Mesendoderm (in vitro differentiated cells): ENCODE data around the gene CCNF.

ENCODE experiments used
- DNase-seq: peaks from one replicate; pipeline ENCODE4 v3.0.0; 2013
- H2AK5ac ChIP-seq: 2 replicates; pipeline ENCODE4 v1.6.1; 2013; ENCODE audit warnings: low read length, inconsistent platforms
- H2BK120ac ChIP-seq: 2 replicates; pipeline ENCODE4 v1.6.1; 2013; ENCODE audit warnings: low read depth, mild to moderate bottlenecking, low read length, moderate library complexity, mixed read lengths
- H2BK15ac ChIP-seq: replicated peaks from 2 replicates; pipeline ENCODE4 v1.6.1; 2013; ENCODE audit warnings: low read depth, mild to moderate bottlenecking, moderate library complexity
- H2BK5ac ChIP-seq: 2 replicates; pipeline ENCODE4 v1.6.1; 2013; ENCODE audit warnings: low read length, inconsistent platforms
- H3K18ac ChIP-seq: 2 replicates; pipeline ENCODE4 v1.6.1; 2013; ENCODE audit warnings: mild to moderate bottlenecking, low read length, mixed read lengths
- H3K23ac ChIP-seq: one replicate; pipeline ENCODE4 v1.6.1; 2013; ENCODE audit warnings: low read length
- H3K27ac ChIP-seq: 2 replicates; pipeline ENCODE4 v1.5.1; 2013; ENCODE audit warnings: low read depth, mild to moderate bottlenecking, inconsistent platforms, low read length, moderate library complexity
- H3K27me3 ChIP-seq: 2 replicates; pipeline ENCODE4 v1.6.1; 2013; ENCODE audit warnings: low read length, control low read depth, mild to moderate bottlenecking, inconsistent platforms; ENCODE audit not compliant: insufficient read depth, poor library complexity
- H3K36me3 ChIP-seq: 2 replicates; pipeline ENCODE4 v1.6.1; 2013; ENCODE audit warnings: low read length, inconsistent platforms; ENCODE audit not compliant: control insufficient read depth, insufficient read depth
- H3K4ac ChIP-seq: one replicate; pipeline ENCODE4 v1.6.1; 2013; ENCODE audit warnings: low read depth, mild to moderate bottlenecking, low read length, moderate library complexity
- H3K4me1 ChIP-seq: 2 replicates; pipeline ENCODE4 v1.6.1; 2013; ENCODE audit warnings: low read depth, low read length, inconsistent platforms; ENCODE audit not compliant: control insufficient read depth
- H3K4me2 ChIP-seq: 2 replicates; pipeline ENCODE4 v1.6.1; 2013; ENCODE audit warnings: low read length
- H3K4me3 ChIP-seq: 2 replicates; pipeline ENCODE4 v1.5.1; 2013; ENCODE audit warnings: mild to moderate bottlenecking, low read length
- H3K56ac ChIP-seq: one replicate; pipeline ENCODE4 v1.6.1; 2013; ENCODE audit warnings: low read length
- H3K79me1 ChIP-seq: 2 replicates; pipeline ENCODE4 v1.6.1; 2013; ENCODE audit warnings: low read length, inconsistent platforms
- H3K79me2 ChIP-seq: 2 replicates; pipeline ENCODE4 v1.6.1; 2013; ENCODE audit warnings: mild to moderate bottlenecking, low read length; ENCODE audit not compliant: control insufficient read depth, insufficient read depth
- H3K9ac ChIP-seq: 2 replicates; pipeline ENCODE4 v1.6.1; 2013; ENCODE audit warnings: low read length, inconsistent platforms
- H4K5ac ChIP-seq: one replicate; pipeline ENCODE4 v1.6.1; 2013; ENCODE audit warnings: low read length
- H4K8ac ChIP-seq: one replicate; pipeline ENCODE4 v1.6.1; 2013; ENCODE audit warnings: low read depth, mild to moderate bottlenecking, control low read depth, low read length, moderate library complexity
- WGBS: extraction: QIAGEN DNeasy Blood & Tissue Kit; methylation state at CpG from one replicate; pipeline ENCODE4 v1.1.7; 2013; ENCODE audit warnings: low lambda C conversion rate, missing lambda C conversion rate; ENCODE audit not compliant: insufficient coverage; ENCODE audit errors: extremely low coverage; 5-methylcytosine and 5-hydroxymethylcytosine counted together
- small RNA-seq: library from polyadenylated mRNA; stranded (forward); fragments of <200 nt; extraction: miRNeasy Mini kit (QIAGEN cat#:217004); gene quantifications from one replicate; pipeline ENCODE3, GENCODE V24; 2013; ENCODE audit not compliant: insufficient read depth

CCNF gene

GRCh38 chr16:2507052-2507659 lies 77.9 kb downstream of the CCNF start:
- Histone ChIP-seq H2BK120ac (no peak overlapping the region), H3K4me3 (no peak overlapping the region), H3K27ac (no peak overlapping the region), H3K27me3 (no peaks in the 10 kb centered on the region), H2BK15ac (no peak overlapping the region), H3K56ac (no peak overlapping the region), H3K23ac (no peak overlapping the region), H3K79me1 (no peaks in the 10 kb centered on the region), H3K79me2 (no peaks in the 10 kb centered on the region), H3K4me1 (no peaks in the 10 kb centered on the region), H3K18ac (no peak overlapping the region), H3K4ac (no peak overlapping the region), H4K5ac (no peak overlapping the region), H3K36me3 (no peaks in the 10 kb centered on the region), H3K9ac (no peak overlapping the region), H2AK5ac (no peak overlapping the region), H2BK5ac (no peak overlapping the region), H4K8ac (no peak overlapping the region), H3K4me2 (no peak overlapping the region)
- DNase-seq: no peak
- no CpG with 5 or more reads among the region's 14 CpGs for WGBS

- Histone ChIP-seq H3K18ac (no peak overlapping the region), H3K56ac (no peak overlapping the region), H3K4me3 (no peak overlapping the region), H3K9ac (no peak overlapping the region), H2BK120ac (no peak overlapping the region), H2AK5ac (no peak overlapping the region), H3K36me3 (no peaks in the 10 kb centered on the region), H4K5ac (no peak overlapping the region), H4K8ac (no peak overlapping the region), H3K4me1 (no peaks in the 10 kb centered on the region), H3K79me1 (no peaks in the 10 kb centered on the region), H3K27me3 (no peaks in the 10 kb centered on the region), H2BK15ac (no peak overlapping the region), H3K27ac (no peak overlapping the region), H3K79me2 (no peaks in the 10 kb centered on the region), H2BK5ac (no peak overlapping the region), H3K23ac (no peak overlapping the region), H3K4me2 (no peak overlapping the region), H3K4ac (no peak overlapping the region)
- no CpG with 5 or more reads among the region's 11 CpGs for WGBS
- no peak for DNase-seq
These were observed 78.4 kb downstream of the CCNF start for GRCh38 chr16:2507665-2508064.

Small RNA genes within 50 kb of the gene (small RNA-seq; reads per million reads assigned to genes)
- gene MIR6768: 2.7 reads per million, percentile 38 among the genes with 10 or more reads in this experiment
